Astrocyte of the spinal cord (primary cell): ENCODE measurements around the gene TEP1.
"Not testable (repeated sequence)": the region's sequence is repeated elsewhere in the genome, so short reads cannot be mapped to it uniquely, and the experiment has no call there.

ENCODE experiments used
- DNase-seq: peaks from one replicate; pipeline ENCODE4 v3.0.0; 2011; ENCODE audit warnings: low read depth, low spot score
- H3K4me3 ChIP-seq: 2 replicates; pipeline ENCODE4 v1.5.1; 2011; ENCODE audit warnings: low read depth, mild to moderate bottlenecking, low read length, moderate library complexity
- CTCF ChIP-seq: IDR thresholded peaks from 2 replicates; pipeline ENCODE4 v1.5.1; 2012; ENCODE audit warnings: low read depth, mild to moderate bottlenecking, low read length, inconsistent platforms
- in situ Hi-C: cut with HindIII; loops from 2 replicates; pipeline ENCODE4 v1.10.0; 2017; ENCODE audit warnings: low sequenced_read_pairs

The TEP1 gene

DNA sequence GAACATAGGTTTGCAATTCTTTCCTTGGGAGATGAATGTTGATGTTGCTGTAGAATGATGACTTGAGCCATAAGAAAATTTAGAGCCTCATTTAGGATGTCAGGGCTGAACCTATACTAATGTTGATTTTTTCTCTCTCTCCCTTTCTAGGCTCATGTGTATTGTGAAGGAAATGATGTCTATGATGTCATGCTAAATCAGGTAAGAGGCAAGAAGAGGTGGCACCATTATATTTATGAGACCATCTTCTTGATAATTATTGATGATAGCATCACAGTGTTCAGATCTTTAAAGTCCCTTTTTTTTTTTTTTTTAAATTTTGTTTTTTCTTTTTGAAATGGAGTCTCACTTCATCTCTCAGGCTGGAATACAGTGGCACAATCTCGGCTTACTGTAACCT, 66.6 kb downstream of the TEP1 start:
- no peak for TF ChIP-seq CTCF
- DNase-seq: no peak
- in situ Hi-C loops: no loop called here
- no peak overlapping the region for H3K4me3 ChIP-seq

GRCh38 chr14:20345366-20345765, 67.9 kb downstream of the TEP1 start:
- no peak overlapping the region for H3K4me3 ChIP-seq
- TF ChIP-seq CTCF: no peak
- no peak for DNase-seq
- in situ Hi-C loops: no loop called here

DNA sequence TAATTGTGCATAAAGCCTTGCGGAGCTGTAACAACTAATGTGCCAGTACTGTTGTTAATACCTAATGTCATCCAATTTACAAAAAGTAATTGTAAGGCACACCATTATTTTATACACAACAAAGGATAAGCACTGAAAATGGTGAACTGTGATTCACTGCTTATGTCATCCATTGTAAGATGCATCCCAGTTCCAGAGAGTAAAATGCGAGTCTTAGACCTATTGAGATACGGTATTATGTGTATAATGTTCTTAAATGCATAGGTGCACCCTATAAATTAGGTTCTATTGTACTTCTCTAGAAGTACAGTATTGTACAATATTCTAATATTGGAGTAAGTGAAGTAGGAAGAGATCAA, 69.5 kb downstream of the TEP1 start:
- H3K4me3 ChIP-seq: peak overlapping the region; percentile 63
- DNase-seq: no peak

DNA sequence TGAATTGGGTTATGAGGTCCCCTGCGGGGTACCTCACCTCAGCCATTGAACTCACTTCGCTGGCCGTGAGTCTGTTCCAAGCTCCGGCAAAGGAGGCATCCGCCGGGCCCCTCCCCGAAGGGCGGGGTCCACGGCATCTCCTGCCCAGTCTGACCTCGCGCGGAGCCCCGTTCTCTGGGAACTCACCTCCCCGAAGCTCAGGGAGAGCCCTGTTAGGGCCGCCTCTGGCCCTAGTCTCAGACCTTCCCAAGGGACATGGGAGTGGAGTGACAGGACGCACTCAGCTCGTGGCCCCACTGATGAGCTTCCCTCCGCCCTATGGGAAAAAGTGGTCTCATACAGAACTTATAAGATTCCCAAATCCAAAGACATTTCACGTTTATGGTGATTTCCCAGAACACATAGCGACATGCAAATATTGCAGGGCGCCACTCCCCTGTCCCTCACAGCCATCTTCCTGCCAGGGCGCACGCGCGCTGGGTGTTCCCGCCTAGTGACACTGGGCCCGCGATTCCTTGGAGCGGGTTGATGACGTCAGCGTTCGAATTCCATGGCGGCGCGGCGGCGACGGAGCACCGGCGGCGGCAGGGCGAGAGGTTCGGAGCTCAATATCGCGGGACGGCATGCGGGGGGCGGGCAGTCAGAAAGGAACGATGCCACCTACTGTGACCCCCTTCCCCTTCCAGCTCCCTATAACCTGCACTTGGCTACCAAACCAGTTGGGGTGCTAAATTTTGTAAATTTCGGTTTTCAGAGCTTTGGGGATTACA, 70.0 kb downstream of the TEP1 start, which contains the start of gene PARP2:
Gene PARP2 (plus strand): TSS at position 544 of the 770 bp plus-strand sequence. CDS start 7 bp downstream, at position 551.
- no peak for TF ChIP-seq CTCF
- peak within 1 kb of the TSS; percentile 63 for H3K4me3 ChIP-seq
- in situ Hi-C loops: no loop called here
- peak; percentile 100 for DNase-seq

More for the DNA sequence above, 69.5 kb downstream of the TEP1 start:
- in situ Hi-C loops: no loop called here
- TF ChIP-seq CTCF: no peak

GRCh38 chr14:20341646-20342045, 71.7 kb downstream of the TEP1 start:
- TF ChIP-seq CTCF: no peak
- in situ Hi-C loops: no loop called here
- H3K4me3 ChIP-seq: peak overlapping the region; percentile 63
- no peak for DNase-seq

GRCh38 chr14:20341032-20341431, 72.3 kb downstream of the TEP1 start:
- in situ Hi-C loops, DNase-seq, H3K4me3 ChIP-seq: not testable (repeated sequence)

DNA sequence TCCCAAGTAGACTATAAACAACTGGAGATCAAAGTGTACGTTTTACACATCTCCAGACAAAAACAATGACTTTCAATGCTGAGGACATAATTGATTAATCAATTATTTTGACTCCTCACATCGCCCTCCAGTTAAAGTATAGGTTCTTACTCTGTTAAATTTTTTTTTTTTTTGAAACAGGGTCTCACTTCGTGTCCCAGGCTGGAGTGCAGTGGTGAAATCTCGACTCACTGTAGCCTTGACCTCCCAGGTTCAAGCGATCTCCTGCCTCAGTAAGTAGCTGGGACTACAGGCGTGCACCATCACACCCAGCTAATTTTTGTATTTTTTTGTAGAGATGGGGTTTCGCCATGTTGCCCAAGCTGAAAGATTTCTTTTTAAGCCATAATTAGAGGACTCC, 79.3 kb downstream of the TEP1 start:
- in situ Hi-C loops: no loop called here
- no peak overlapping the region for H3K4me3 ChIP-seq
- no peak for DNase-seq
- TF ChIP-seq CTCF: no peak
